ENCODE measurements around the gene DNAH17.

- TF ChIP-seq CTCF (IDR thresholded peaks at IDR 0.05) (no peak), EP300 (IDR thresholded peaks at IDR 0.05; ENCODE audit: borderline replicate concordance in 1 of 2, low read depth in 1 of 2, low read length in 1 of 2) (no peak), IRF3 (IDR thresholded peaks at IDR 0.05; ENCODE audit: low read depth, low read length) (no peak), TAF1 (IDR thresholded peaks at IDR 0.05; ENCODE audit: borderline replicate concordance, low read depth, low read length) (no peak), USF2 (IDR thresholded peaks at IDR 0.05; ENCODE audit: borderline replicate concordance, low read depth, low read length) (no peak), REST (IDR thresholded peaks at IDR 0.05; ENCODE audit: low read depth, low read length) (no peak), POLR2AphosphoS5 (IDR thresholded peaks at IDR 0.05; ENCODE audit: low read depth, low read length) (no peak), GABPA (IDR thresholded peaks at IDR 0.05; ENCODE audit: low read depth) (no peak), RAD21 (IDR thresholded peaks at IDR 0.05; ENCODE audit: low read length) (no peak), MEF2A (IDR thresholded peaks at IDR 0.05; ENCODE audit: borderline replicate concordance, low read depth) (no peak), RFX5 (IDR thresholded peaks at IDR 0.05; ENCODE audit: low read length) (no peak)
These were observed 188.9 kb downstream of the DNAH17 start for GRCh38 chr17:78387977-78388941.

Data from SK-N-SH (cell line).